Mammary epithelial cell (primary cell): ENCODE measurements around the gene KCNJ14.

Source experiments
- EZH2 ChIP-seq: IDR thresholded peaks from 2 replicates; pipeline ENCODE4 v1.6.1; 2012; ENCODE audit warnings: low read length, inconsistent platforms, borderline replicate concordance
- TF ChIP-seq, protein P1 (sequence below), 2 donors: IDR thresholded peaks in 1 of 2; conservative IDR thresholded peaks in 1 of 2; 2 replicates each; pipeline ENCODE4 v1.5.1; 2011 to 2012; ENCODE audit warnings: inconsistent platforms in 2 of 2, low read length in 2 of 2, mild to moderate bottlenecking in 2 of 2, control low read depth in 1 of 2, low read depth in 1 of 2; ENCODE audit not compliant: insufficient read depth in 1 of 2; ENCODE audit errors: extremely low read depth in 1 of 2

DNA sequence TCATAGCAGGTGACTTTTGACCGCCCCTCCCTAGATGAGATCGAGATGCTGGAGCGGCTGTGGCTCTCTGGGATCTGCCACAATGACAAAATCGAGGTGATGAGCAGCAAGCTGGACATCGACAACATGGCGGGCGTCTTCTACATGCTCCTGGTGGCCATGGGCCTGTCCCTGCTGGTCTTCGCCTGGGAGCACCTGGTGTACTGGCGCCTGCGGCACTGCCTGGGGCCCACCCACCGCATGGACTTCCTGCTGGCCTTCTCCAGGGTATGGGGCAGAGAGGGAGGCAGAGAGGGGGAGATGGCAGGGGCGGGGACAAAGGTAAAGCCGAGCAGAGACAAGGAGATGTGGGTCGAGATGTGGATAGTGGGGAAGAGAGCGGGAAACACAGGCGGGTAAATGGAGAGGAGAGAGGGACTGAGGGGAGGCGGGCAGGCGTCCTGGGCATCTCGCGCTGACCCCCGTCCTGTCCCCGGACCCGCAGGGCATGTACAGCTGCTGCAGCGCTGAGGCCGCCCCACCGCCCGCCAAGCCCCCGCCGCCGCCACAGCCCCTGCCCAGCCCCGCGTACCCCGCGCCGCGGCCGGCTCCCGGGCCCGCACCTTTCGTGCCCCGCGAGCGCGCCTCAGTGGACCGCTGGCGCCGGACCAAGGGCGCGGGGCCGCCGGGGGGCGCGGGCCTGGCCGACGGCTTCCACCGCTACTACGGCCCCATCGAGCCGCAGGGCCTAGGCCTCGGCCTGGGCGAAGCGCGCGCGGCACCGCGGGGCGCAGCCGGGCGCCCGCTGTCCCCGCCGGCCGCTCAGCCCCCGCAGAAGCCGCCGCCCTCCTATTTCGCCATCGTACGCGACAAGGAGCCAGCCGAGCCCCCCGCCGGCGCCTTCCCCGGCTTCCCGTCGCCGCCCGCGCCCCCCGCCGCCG, 13.0 kb upstream of the KCNJ14 start:
- TF ChIP-seq, protein P1, sequence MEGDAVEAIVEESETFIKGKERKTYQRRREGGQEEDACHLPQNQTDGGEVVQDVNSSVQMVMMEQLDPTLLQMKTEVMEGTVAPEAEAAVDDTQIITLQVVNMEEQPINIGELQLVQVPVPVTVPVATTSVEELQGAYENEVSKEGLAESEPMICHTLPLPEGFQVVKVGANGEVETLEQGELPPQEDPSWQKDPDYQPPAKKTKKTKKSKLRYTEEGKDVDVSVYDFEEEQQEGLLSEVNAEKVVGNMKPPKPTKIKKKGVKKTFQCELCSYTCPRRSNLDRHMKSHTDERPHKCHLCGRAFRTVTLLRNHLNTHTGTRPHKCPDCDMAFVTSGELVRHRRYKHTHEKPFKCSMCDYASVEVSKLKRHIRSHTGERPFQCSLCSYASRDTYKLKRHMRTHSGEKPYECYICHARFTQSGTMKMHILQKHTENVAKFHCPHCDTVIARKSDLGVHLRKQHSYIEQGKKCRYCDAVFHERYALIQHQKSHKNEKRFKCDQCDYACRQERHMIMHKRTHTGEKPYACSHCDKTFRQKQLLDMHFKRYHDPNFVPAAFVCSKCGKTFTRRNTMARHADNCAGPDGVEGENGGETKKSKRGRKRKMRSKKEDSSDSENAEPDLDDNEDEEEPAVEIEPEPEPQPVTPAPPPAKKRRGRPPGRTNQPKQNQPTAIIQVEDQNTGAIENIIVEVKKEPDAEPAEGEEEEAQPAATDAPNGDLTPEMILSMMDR (conservative IDR thresholded peaks at IDR 0.05 in 1 of 2, IDR thresholded peaks at IDR 0.05 in 1 of 2; ENCODE audit: extremely low read depth in 1 of 2, insufficient read depth in 1 of 2, low read depth in 1 of 2, low read length in 2 of 2) = no peak
- no peak for TF ChIP-seq EZH2
